HCT116 (cell line): ENCODE data around the gene OAT. TPM values are rescaled to one million over a fixed set of nuclear protein-coding genes. Genes with fewer than 3 reads are reported as not detected.

ENCODE experiments used
- ATAC-seq: fragments of 200-7000 bp; cut with Tn5 transposase; 2 replicates; pipeline ENCODE4 v1.9.1; 2020; ENCODE audit warnings: mild to moderate bottlenecking, moderate library complexity
- BruUV-seq: library from RNA; stranded (reverse); fragments of 400-500 nt; replicated peaks from 2 replicates; lab custom pipeline; 2021; lab: Mats Ljungman, UMichigan
- CTCF ChIA-PET: fragments of 300-600 bp; sonication (Branson Sonifier 250); formaldehyde crosslinking; loops from one replicate; lab custom pipeline; 2021; ENCODE audit warnings: antibody characterized with exemption; lab: Charles Lee
- POLR2A ChIA-PET: fragments of 300-600, 350-600 bp; sonication (Branson Sonifier 250); formaldehyde crosslinking; loops from one replicate; lab custom pipeline; 2021; ENCODE audit warnings: antibody characterized with exemption; lab: Charles Lee
- RAD21 ChIA-PET, 2 experiments: fragments of 300-600 bp; sonication (Branson Sonifier 250); formaldehyde crosslinking; loops; one replicate each; lab custom pipeline; 2023; ENCODE audit warnings: low total read pairs in 2 of 2; ENCODE audit not compliant: uncharacterized antibody in 2 of 2, unreplicated experiment in 2 of 2, low non-redundant PET in 1 of 2; lab: Charles Lee
- DNase-seq: peaks from one replicate; pipeline ENCODE4 v3.0.0-alpha.2; 2010; ENCODE audit warnings: low read depth, low spot score
- H2AFZ ChIP-seq: fragments of 200-600 bp; shearing (Covaris generic), sonication (generic); 2 replicates; pipeline ENCODE4 v1.6.1; 2017; ENCODE audit warnings: low read depth, mixed run types, mixed read lengths, antibody characterized with exemption, low read length; ENCODE audit not compliant: poor library complexity, severe bottlenecking
- H3K27ac ChIP-seq: 2 replicates; pipeline ENCODE4 v1.5.1; 2012; ENCODE audit warnings: low read depth, low read length
- H3K27me3 ChIP-seq: fragments of 200-600 bp; sonication (generic); 2 replicates; pipeline ENCODE4 v1.6.1; 2016; ENCODE audit warnings: mixed run types, low read length, mixed read lengths; ENCODE audit not compliant: insufficient read depth
- H3K36me3 ChIP-seq, 2 experiments: fragments of 200-500 bp in 1 of 2; fragments of 200-600 bp in 1 of 2; sonication (Bioruptor generic) in 1 of 2; sonication (generic) in 1 of 2; 2 replicates each; pipeline versions ENCODE4 v1.5.1 to v1.6.1; 2014 to 2016; ENCODE audit warnings: low read length in 2 of 2, inconsistent platforms in 1 of 2, mixed read lengths in 1 of 2, mixed run types in 1 of 2; ENCODE audit not compliant: insufficient read depth in 2 of 2, control insufficient read depth in 1 of 2
- H3K4me1 ChIP-seq, 2 experiments: fragments of 200-600 bp in 1 of 2; sonication (generic) in 1 of 2; 2 replicates each; pipeline versions ENCODE4 v1.5.1 to v1.6.1; 2012 to 2017; ENCODE audit warnings: low read length in 2 of 2, inconsistent platforms in 1 of 2, mild to moderate bottlenecking in 1 of 2, mixed read lengths in 1 of 2, mixed run types in 1 of 2, moderate library complexity in 1 of 2; ENCODE audit not compliant: insufficient read depth in 2 of 2, control insufficient read depth in 1 of 2
- H3K4me2 ChIP-seq: fragments of 200-600 bp; sonication (generic); 2 replicates; pipeline ENCODE4 v1.6.1; 2017; ENCODE audit warnings: mixed run types, low read length, mixed read lengths
- H3K4me3 ChIP-seq, 2 experiments: fragments of 200-600 bp in 1 of 2; sonication (generic) in 1 of 2; replicated peaks in 1 of 2; 2 replicates each; pipeline ENCODE4 v1.5.1; 2011 to 2016; ENCODE audit warnings: low read length in 2 of 2, control low read depth in 1 of 2, low read depth in 1 of 2, mild to moderate bottlenecking in 1 of 2, mixed read lengths in 1 of 2, mixed run types in 1 of 2
- H3K79me2 ChIP-seq: fragments of 200-600 bp; sonication (generic); 2 replicates; pipeline ENCODE4 v1.6.1; 2017; ENCODE audit warnings: mild to moderate bottlenecking, mixed run types, low read length, moderate library complexity, mixed read lengths; ENCODE audit not compliant: insufficient read depth
- H3K9ac ChIP-seq: fragments of 200-600 bp; sonication (generic); 2 replicates; pipeline ENCODE4 v1.6.1; 2016; ENCODE audit warnings: low read length, mixed read lengths
- H3K9me2 ChIP-seq: fragments of 200-600 bp; sonication (generic), shearing (Covaris generic); 2 replicates; pipeline ENCODE4 v1.6.1; 2017; ENCODE audit warnings: mixed run types, mild to moderate bottlenecking, moderate library complexity; ENCODE audit not compliant: insufficient read depth
- H3K9me3 ChIP-seq, 2 experiments: fragments of 200-500 bp in 1 of 2; fragments of 200-600 bp in 1 of 2; sonication (Bioruptor generic) in 1 of 2; sonication (generic) in 1 of 2; 2 replicates each; pipeline ENCODE4 v1.6.1; 2014 to 2017; ENCODE audit warnings: low read length in 2 of 2, mixed read lengths in 2 of 2, inconsistent platforms in 1 of 2, low read depth in 1 of 2, mild to moderate bottlenecking in 1 of 2, mixed run types in 1 of 2, moderate library complexity in 1 of 2; ENCODE audit not compliant: control insufficient read depth in 1 of 2, insufficient read depth in 1 of 2
- H4K20me1 ChIP-seq: fragments of 200-600 bp; sonication (generic), shearing (Covaris generic); 2 replicates; pipeline ENCODE4 v1.6.1; 2017; ENCODE audit warnings: mixed run types, mild to moderate bottlenecking, moderate library complexity; ENCODE audit not compliant: insufficient read depth
- CBX3 ChIP-seq: IDR thresholded peaks from 2 replicates; pipeline ENCODE4 v1.6.1; 2012; ENCODE audit warnings: low read depth
- EGR1 ChIP-seq: IDR thresholded peaks from 2 replicates; pipeline ENCODE4 v1.6.1; 2012; ENCODE audit warnings: low read depth
- POLR2AphosphoS5 ChIP-seq: IDR thresholded peaks from 2 replicates; pipeline ENCODE4 v1.6.1; 2011; ENCODE audit warnings: mild to moderate bottlenecking, low read depth, low read length, moderate library complexity
- RAD21 ChIP-seq: IDR thresholded peaks from 2 replicates; pipeline ENCODE4 v1.6.1; 2012; ENCODE audit warnings: low read depth, mild to moderate bottlenecking
- SP1 ChIP-seq: IDR thresholded peaks from 2 replicates; pipeline ENCODE4 v1.6.1; 2012; ENCODE audit warnings: low read depth
- TCF7L2 ChIP-seq: IDR thresholded peaks from 2 replicates; pipeline ENCODE4 v1.7.0; 2011; ENCODE audit warnings: borderline replicate concordance, inconsistent platforms; ENCODE audit not compliant: insufficient read depth, insufficient read length; ENCODE audit errors: extremely low read depth
- YY1 ChIP-seq: IDR thresholded peaks from 2 replicates; pipeline ENCODE4 v1.6.1; 2011; ENCODE audit warnings: low read length, low read depth, moderate library complexity, mild to moderate bottlenecking; ENCODE audit not compliant: insufficient replicate concordance; ENCODE audit errors: extremely low read depth
- ZNF274 ChIP-seq: fragments of 200-500 bp; sonication (Bioruptor generic); IDR thresholded peaks from 2 replicates; pipeline ENCODE4 v1.6.1; 2014; ENCODE audit warnings: mild to moderate bottlenecking, low read depth, low read length, inconsistent platforms
- intact Hi-C: fragments of 100-400 bp; cut with micrococcal nuclease; formaldehyde crosslinking; loops from 2 replicates; pipeline ENCODE4 v1.10.0; 2022
- total RNA-seq: library from RNA; stranded (reverse); gene quantifications from one replicate; pipeline ENCODE4 v1.2.1, GENCODE V29; 2021; ENCODE audit not compliant: unreplicated experiment
- TF ChIP-seq, protein P1 (sequence below): IDR thresholded peaks from 2 replicates; pipeline ENCODE4 v1.6.1; 2012

Gene OAT
- total RNA-seq, 1 experiment from 2014 or later, result 133 TPM

- no peak for TF ChIP-seq ZNF274
- no peak for TF ChIP-seq EGR1
- no peak for TF ChIP-seq CBX3
- TF ChIP-seq TCF7L2, result peak; percentile 98
- no peak for TF ChIP-seq POLR2AphosphoS5
- no peak for TF ChIP-seq YY1
- TF ChIP-seq, protein P1, sequence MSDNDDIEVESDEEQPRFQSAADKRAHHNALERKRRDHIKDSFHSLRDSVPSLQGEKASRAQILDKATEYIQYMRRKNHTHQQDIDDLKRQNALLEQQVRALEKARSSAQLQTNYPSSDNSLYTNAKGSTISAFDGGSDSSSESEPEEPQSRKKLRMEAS, result no peak
- no peak for TF ChIP-seq RAD21
- no peak for TF ChIP-seq SP1
- RAD21 ChIA-PET, result interaction anchor here in 1 of 2 experiments (1.0 to 2.2 kb wide), 2 partner anchors 8 to 386 kb away, joined by 3 to 9 read pairs; no protein-coding TSS in a partner anchor
- no peaks in the 10 kb centered on the region for H3K9me3 ChIP-seq
- BruUV-seq, result no TSS peak
- CTCF ChIA-PET, result interaction anchor here (1.0 to 3.5 kb wide), 5 partner anchors 8 to 386 kb away, joined by 3 to 29 read pairs (median 3); no protein-coding TSS in a partner anchor
- H3K9ac ChIP-seq, result no peak overlapping the region
- H4K20me1 ChIP-seq, result no peaks in the 10 kb centered on the region
- no peak overlapping the region for H3K27ac ChIP-seq
- H3K4me2 ChIP-seq, result no peak overlapping the region
- H2AFZ ChIP-seq, result no peak overlapping the region
- H3K36me3 ChIP-seq, result no peaks in the 10 kb centered on the region
- POLR2A ChIA-PET, result interaction anchor here (1.0 to 1.2 kb wide), 2 partner anchors 8 to 228 kb away, joined by 3 read pairs; no protein-coding TSS in a partner anchor
- peaks cover 12 to 18% of the 10 kb centered on the region in 2 experiments for H3K4me1 ChIP-seq
- no peaks in the 10 kb centered on the region for H3K9me2 ChIP-seq
- H3K4me3 ChIP-seq, result no peak overlapping the region
- ATAC-seq (no peak), DNase-seq (no peak)
- H3K27me3 ChIP-seq, result no peaks in the 10 kb centered on the region
- intact Hi-C loops, result no loop called here
- H3K79me2 ChIP-seq, result no peaks in the 10 kb centered on the region
Measured at GRCh38 chr10:124381011-124381611, 37.6 kb downstream of the OAT start.
